RPMI8226 (cell line): ENCODE results near the gene SLC47A2.

Source experiments
- DNase-seq: peaks from one replicate; pipeline ENCODE4 v3.0.0-alpha.2; 2015

Gene SLC47A2

GRCh38 chr17:19747829-19748806 lies 31.7 kb upstream of the SLC47A2 start, which contains the start of gene ALDH3A1:
Gene ALDH3A1, minus strand, starts transcription at chr17:19748298. Its CDS starts 3,169 bp downstream, at chr17:19745129.
- DNase-seq = no peak

- DNase-seq = no peak
Measured at GRCh38 chr17:19747159-19747719, 30.9 kb upstream of the SLC47A2 start.

- no peak for DNase-seq
Measured at GRCh38 chr17:19746517-19746916, 30.1 kb upstream of the SLC47A2 start.

- peak; percentile 77 for DNase-seq
Measured at GRCh38 chr17:19744922-19745757, 28.8 kb upstream of the SLC47A2 start.

GRCh38 chr17:19744492-19744891 lies 28.1 kb upstream of the SLC47A2 start:
- DNase-seq = no peak

- DNase-seq = no peak
Measured at GRCh38 chr17:19743101-19744100, 27.0 kb upstream of the SLC47A2 start.

- DNase-seq = no peak
Measured at GRCh38 chr17:19742495-19742894, 26.1 kb upstream of the SLC47A2 start.

GRCh38 chr17:19741832-19742457 lies 25.6 kb upstream of the SLC47A2 start:
- no peak for DNase-seq

- DNase-seq = no peak
Measured at GRCh38 chr17:19740933-19741332, 24.5 kb upstream of the SLC47A2 start.

- no peak for DNase-seq
Measured at GRCh38 chr17:19739241-19740201, 23.1 kb upstream of the SLC47A2 start.

- no peak for DNase-seq
Measured at GRCh38 chr17:19738757-19739156, 22.4 kb upstream of the SLC47A2 start.

GRCh38 chr17:19738073-19738449 lies 21.7 kb upstream of the SLC47A2 start:
- DNase-seq = no peak

GRCh38 chr17:19737305-19738072 lies 21.1 kb upstream of the SLC47A2 start:
- no peak for DNase-seq

GRCh38 chr17:19736071-19736470 lies 19.7 kb upstream of the SLC47A2 start:
- DNase-seq = no peak

- DNase-seq = no peak
Measured at GRCh38 chr17:19733953-19734526, 17.7 kb upstream of the SLC47A2 start.

GRCh38 chr17:19731626-19732025 lies 15.2 kb upstream of the SLC47A2 start:
- no peak for DNase-seq

- DNase-seq = no peak
Measured at GRCh38 chr17:19730843-19731242, 14.5 kb upstream of the SLC47A2 start.

GRCh38 chr17:19729900-19730299 lies 13.5 kb upstream of the SLC47A2 start:
- DNase-seq = no peak

- peak; percentile 90 for DNase-seq
Measured at GRCh38 chr17:19728084-19728495, 11.7 kb upstream of the SLC47A2 start.
